Nephron (organoid): ENCODE data around the gene ANTXR2.

ENCODE experiments used
- H3K27ac Mint-ChIP-seq, 3 experiments: 2 replicates each; pipeline ENCODE4 v1.8.0; 2020; ENCODE audit warnings: mixed read lengths in 3 of 3, mild to moderate bottlenecking in 2 of 3, moderate library complexity in 1 of 3
- H3K27me3 Mint-ChIP-seq: 2 replicates; pipeline ENCODE4 v1.8.0; 2021; ENCODE audit warnings: low read depth, mild to moderate bottlenecking, moderate library complexity, mixed read lengths
- H3K36me3 Mint-ChIP-seq: 2 replicates; pipeline ENCODE4 v1.8.0; 2020; ENCODE audit warnings: low read depth, mixed read lengths
- H3K4me1 Mint-ChIP-seq: 2 replicates; pipeline ENCODE4 v1.8.0; 2020; ENCODE audit warnings: mixed read lengths
- H3K4me3 Mint-ChIP-seq, 3 experiments: 2 replicates each; pipeline ENCODE4 v1.8.0; 2020; ENCODE audit warnings: mild to moderate bottlenecking in 3 of 3, mixed read lengths in 3 of 3, moderate library complexity in 2 of 3
- H3K9me3 Mint-ChIP-seq: 2 replicates; pipeline ENCODE4 v1.8.0; 2020; ENCODE audit warnings: mixed read lengths
- TF ChIP-seq, protein P1 (sequence below), 3 experiments: fragments of 200-600 bp; sonication (generic); IDR thresholded peaks; one replicate each; pipeline ENCODE4 v1.5.0; 2021; ENCODE audit warnings: antibody characterized with exemption in 3 of 3; ENCODE audit not compliant: unreplicated experiment in 3 of 3

ANTXR2 gene

GRCh38 chr4:80096175-80096850 lies 23.3 kb upstream of the ANTXR2 start:
- H3K4me3 Mint-ChIP-seq = no peak overlapping the region
- no peak overlapping the region for H3K27ac Mint-ChIP-seq
- peaks cover 4% of the 10 kb centered on the region for H3K27me3 Mint-ChIP-seq
- no peaks in the 10 kb centered on the region for H3K9me3 Mint-ChIP-seq
- H3K4me1 Mint-ChIP-seq = peaks cover 22% of the 10 kb centered on the region
- TF ChIP-seq, protein P1, sequence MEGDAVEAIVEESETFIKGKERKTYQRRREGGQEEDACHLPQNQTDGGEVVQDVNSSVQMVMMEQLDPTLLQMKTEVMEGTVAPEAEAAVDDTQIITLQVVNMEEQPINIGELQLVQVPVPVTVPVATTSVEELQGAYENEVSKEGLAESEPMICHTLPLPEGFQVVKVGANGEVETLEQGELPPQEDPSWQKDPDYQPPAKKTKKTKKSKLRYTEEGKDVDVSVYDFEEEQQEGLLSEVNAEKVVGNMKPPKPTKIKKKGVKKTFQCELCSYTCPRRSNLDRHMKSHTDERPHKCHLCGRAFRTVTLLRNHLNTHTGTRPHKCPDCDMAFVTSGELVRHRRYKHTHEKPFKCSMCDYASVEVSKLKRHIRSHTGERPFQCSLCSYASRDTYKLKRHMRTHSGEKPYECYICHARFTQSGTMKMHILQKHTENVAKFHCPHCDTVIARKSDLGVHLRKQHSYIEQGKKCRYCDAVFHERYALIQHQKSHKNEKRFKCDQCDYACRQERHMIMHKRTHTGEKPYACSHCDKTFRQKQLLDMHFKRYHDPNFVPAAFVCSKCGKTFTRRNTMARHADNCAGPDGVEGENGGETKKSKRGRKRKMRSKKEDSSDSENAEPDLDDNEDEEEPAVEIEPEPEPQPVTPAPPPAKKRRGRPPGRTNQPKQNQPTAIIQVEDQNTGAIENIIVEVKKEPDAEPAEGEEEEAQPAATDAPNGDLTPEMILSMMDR (IDR thresholded peaks at IDR 0.05; ENCODE audit: unreplicated experiment in 3 of 3) = no peak
- no peaks in the 10 kb centered on the region for H3K36me3 Mint-ChIP-seq

- Mint-ChIP-seq H3K4me3 (no peak overlapping the region), H3K4me1 (peaks cover 22% of the 10 kb centered on the region), H3K27ac (no peak overlapping the region), H3K36me3 (no peaks in the 10 kb centered on the region), H3K27me3 (peaks cover 4% of the 10 kb centered on the region), H3K9me3 (no peaks in the 10 kb centered on the region)
- TF ChIP-seq, protein P1 (IDR thresholded peaks at IDR 0.05; ENCODE audit: unreplicated experiment in 3 of 3) = no peak
Observed at GRCh38 chr4:80094191-80094590, 21.2 kb upstream of the ANTXR2 start.

- H3K27ac Mint-ChIP-seq = no peak overlapping the region
- TF ChIP-seq, protein P1 (IDR thresholded peaks at IDR 0.05; ENCODE audit: unreplicated experiment in 3 of 3) = no peak
- peaks cover 4% of the 10 kb centered on the region for H3K27me3 Mint-ChIP-seq
- H3K4me1 Mint-ChIP-seq = peaks cover 22% of the 10 kb centered on the region
- H3K36me3 Mint-ChIP-seq = no peaks in the 10 kb centered on the region
- no peaks in the 10 kb centered on the region for H3K9me3 Mint-ChIP-seq
- no peak overlapping the region for H3K4me3 Mint-ChIP-seq
Observed at GRCh38 chr4:80093563-80093962, 20.5 kb upstream of the ANTXR2 start.

- no peaks in the 10 kb centered on the region for H3K9me3 Mint-ChIP-seq
- peaks cover 21% of the 10 kb centered on the region for H3K4me1 Mint-ChIP-seq
- H3K4me3 Mint-ChIP-seq = no peak overlapping the region
- TF ChIP-seq, protein P1 (IDR thresholded peaks at IDR 0.05; ENCODE audit: unreplicated experiment in 3 of 3) = no peak
- H3K27me3 Mint-ChIP-seq = peaks cover 4% of the 10 kb centered on the region
- H3K36me3 Mint-ChIP-seq = no peaks in the 10 kb centered on the region
- H3K27ac Mint-ChIP-seq = no peak overlapping the region
Observed at GRCh38 chr4:80092847-80093246, 19.8 kb upstream of the ANTXR2 start.

- Mint-ChIP-seq H3K9me3 (no peaks in the 10 kb centered on the region), H3K27me3 (no peaks in the 10 kb centered on the region), H3K36me3 (no peaks in the 10 kb centered on the region)
Observed at GRCh38 chr4:80092088-80092487, 19.1 kb upstream of the ANTXR2 start.

More at GRCh38 chr4:80092088-80092487, 19.1 kb upstream of the ANTXR2 start:
- Mint-ChIP-seq H3K4me1 (peaks cover 14% of the 10 kb centered on the region), H3K4me3 (no peak overlapping the region), H3K27ac (no peak overlapping the region)
- TF ChIP-seq, protein P1 (IDR thresholded peaks at IDR 0.05; ENCODE audit: unreplicated experiment in 3 of 3) = no peak
